OCI-LY3 (cell line): ENCODE data around the gene ZNF683.

Experiments
- H2AFZ ChIP-seq: fragments of 200-600, 300-600 bp; shearing (Covaris generic); 2 replicates; pipeline ENCODE4 v1.6.0; 2014; ENCODE audit warnings: antibody characterized with exemption, low read depth, low read length
- H3K27ac ChIP-seq: fragments of 200-600, 300-600 bp; sonication (generic); 2 replicates; pipeline ENCODE4 v1.5.1; 2014; ENCODE audit warnings: mild to moderate bottlenecking, low read length, moderate library complexity, mixed read lengths
- H3K27me3 ChIP-seq: fragments of 200-600, 300-600 bp; sonication (generic); 2 replicates; pipeline ENCODE4 v1.6.1; 2014; ENCODE audit warnings: low read depth, low read length, mixed read lengths
- H3K36me3 ChIP-seq: fragments of 200-600, 300-600 bp; sonication (generic); replicated peaks from 2 replicates; pipeline ENCODE3; 2014; ENCODE audit warnings: low read depth, low read length, mixed read lengths
- H3K4me1 ChIP-seq: fragments of 300-600, 200-600 bp; sonication (generic); 2 replicates; pipeline ENCODE4 v1.6.1; 2014; ENCODE audit warnings: low read length, mixed read lengths
- H3K4me2 ChIP-seq: fragments of 200-600, 300-600 bp; sonication (generic); 2 replicates; pipeline ENCODE4 v1.6.1; 2014; ENCODE audit warnings: low read length, mixed read lengths
- H3K4me3 ChIP-seq: fragments of 300-600, 200-600 bp; sonication (generic); 2 replicates; pipeline ENCODE4 v1.5.1; 2014; ENCODE audit warnings: antibody characterized with exemption, mild to moderate bottlenecking, low read length, moderate library complexity
- H3K79me2 ChIP-seq: fragments of 300-600, 200-600 bp; shearing (Covaris generic); 2 replicates; pipeline ENCODE4 v1.6.1; 2014; ENCODE audit warnings: mild to moderate bottlenecking, low read length, mixed read lengths
- H3K9ac ChIP-seq: fragments of 300-600, 200-600 bp; shearing (Covaris generic); 2 replicates; pipeline ENCODE4 v1.6.0; 2014; ENCODE audit warnings: mild to moderate bottlenecking, low read length, moderate library complexity
- H3K9me3 ChIP-seq: fragments of 200-600, 300-600 bp; shearing (Covaris generic); 2 replicates; pipeline ENCODE4 v1.6.1; 2014; ENCODE audit warnings: low read length, mixed read lengths; ENCODE audit not compliant: insufficient read depth
- H4K20me1 ChIP-seq: fragments of 200-600, 300-600 bp; sonication (generic); 2 replicates; pipeline ENCODE4 v1.6.1; 2016; ENCODE audit warnings: low read length, mixed read lengths; ENCODE audit not compliant: insufficient read depth
- CTCF ChIP-seq: fragments of 200-600, 300-600 bp; sonication (generic); IDR thresholded peaks from 2 replicates; pipeline ENCODE4 v1.5.1; 2014; ENCODE audit warnings: antibody characterized with exemption, low read length, low read depth
- EZH2phosphoT487 ChIP-seq: fragments of 200-600 bp; shearing (Covaris generic); IDR thresholded peaks from 2 replicates; pipeline ENCODE4 v1.6.1; 2018; ENCODE audit warnings: antibody characterized with exemption, mixed run types, low read depth

The ZNF683 gene

GRCh38 chr1:26353210-26353859, 19.2 kb downstream of the ZNF683 start:
- Histone ChIP-seq H3K4me2 (no peak overlapping the region), H3K4me1 (no peaks in the 10 kb centered on the region), H3K27me3 (no peaks in the 10 kb centered on the region), H4K20me1 (no peaks in the 10 kb centered on the region), H3K9me3 (no peaks in the 10 kb centered on the region), H3K4me3 (no peak overlapping the region), H2AFZ (no peak overlapping the region), H3K79me2 (no peaks in the 10 kb centered on the region), H3K36me3 (no peaks in the 10 kb centered on the region), H3K9ac (no peak overlapping the region), H3K27ac (no peak overlapping the region)
- no peak for TF ChIP-seq EZH2phosphoT487
- no peak for TF ChIP-seq CTCF

GRCh38 chr1:26352338-26352679, 20.2 kb downstream of the ZNF683 start:
- no peak overlapping the region for H3K27ac ChIP-seq
- H2AFZ ChIP-seq: no peak overlapping the region
- no peaks in the 10 kb centered on the region for H3K4me1 ChIP-seq
- H3K4me2 ChIP-seq: no peak overlapping the region
- no peak overlapping the region for H3K9ac ChIP-seq
- no peaks in the 10 kb centered on the region for H4K20me1 ChIP-seq
- no peaks in the 10 kb centered on the region for H3K27me3 ChIP-seq
- no peaks in the 10 kb centered on the region for H3K9me3 ChIP-seq
- no peaks in the 10 kb centered on the region for H3K36me3 ChIP-seq
- no peaks in the 10 kb centered on the region for H3K79me2 ChIP-seq
- H3K4me3 ChIP-seq: no peak overlapping the region
- no peak for TF ChIP-seq EZH2phosphoT487
- no peak for TF ChIP-seq CTCF

GRCh38 chr1:26351590-26352337, 20.8 kb downstream of the ZNF683 start:
- TF ChIP-seq EZH2phosphoT487: no peak
- no peak for TF ChIP-seq CTCF
- Histone ChIP-seq H3K79me2 (no peaks in the 10 kb centered on the region), H3K4me2 (no peak overlapping the region)

GRCh38 chr1:26350701-26351589, 21.6 kb downstream of the ZNF683 start:
- Histone ChIP-seq H4K20me1 (no peaks in the 10 kb centered on the region), H3K27ac (no peak overlapping the region), H3K9me3 (no peaks in the 10 kb centered on the region), H3K4me2 (no peak overlapping the region), H3K79me2 (no peaks in the 10 kb centered on the region), H2AFZ (no peak overlapping the region), H3K27me3 (no peaks in the 10 kb centered on the region), H3K4me1 (no peaks in the 10 kb centered on the region), H3K9ac (no peak overlapping the region), H3K36me3 (no peaks in the 10 kb centered on the region), H3K4me3 (no peak overlapping the region)
- no peak for TF ChIP-seq EZH2phosphoT487
- no peak for TF ChIP-seq CTCF

More at GRCh38 chr1:26351590-26352337, 20.8 kb downstream of the ZNF683 start:
- H3K4me3 ChIP-seq: no peak overlapping the region
- H3K4me1 ChIP-seq: no peaks in the 10 kb centered on the region
- no peaks in the 10 kb centered on the region for H3K27me3 ChIP-seq
- H2AFZ ChIP-seq: no peak overlapping the region
- H4K20me1 ChIP-seq: no peaks in the 10 kb centered on the region
- no peaks in the 10 kb centered on the region for H3K36me3 ChIP-seq
- no peaks in the 10 kb centered on the region for H3K9me3 ChIP-seq
- H3K27ac ChIP-seq: no peak overlapping the region
- no peak overlapping the region for H3K9ac ChIP-seq
